Transverse colon (tissue), 4 donors: ENCODE measurements around the gene UBXN2A.

Experiments
- EP300 ChIP-seq: sonication (generic); formaldehyde crosslinking; IDR thresholded peaks from one replicate; pipeline ENCODE4 v1.6.1; 2017; ENCODE audit warnings: antibody characterized with exemption, low read depth
- POLR2A ChIP-seq: fragments of 450-650 bp; IDR thresholded peaks from one replicate; pipeline ENCODE4 v1.6.1; 2016; ENCODE audit warnings: antibody characterized with exemption, mild to moderate bottlenecking, moderate library complexity
- POLR2AphosphoS5 ChIP-seq, 3 donors: sonication (generic); formaldehyde crosslinking; IDR thresholded peaks; one replicate each; pipeline ENCODE4 v1.6.1; 2016; ENCODE audit warnings: antibody characterized with exemption in 3 of 3
- TF ChIP-seq, protein P1 (sequence below), 5 experiments: fragments of 200-600 bp in 3 of 5; fragments of 450-650 bp in 2 of 5; sonication (generic) in 3 of 5; IDR thresholded peaks; 1 replicate in 2 of 5; 2 replicates in 3 of 5; pipeline ENCODE4 v1.5.1; 2016 to 2017; ENCODE audit warnings: antibody characterized with exemption in 5 of 5, inconsistent platforms in 3 of 5, mild to moderate bottlenecking in 2 of 5, moderate library complexity in 1 of 5

DNA sequence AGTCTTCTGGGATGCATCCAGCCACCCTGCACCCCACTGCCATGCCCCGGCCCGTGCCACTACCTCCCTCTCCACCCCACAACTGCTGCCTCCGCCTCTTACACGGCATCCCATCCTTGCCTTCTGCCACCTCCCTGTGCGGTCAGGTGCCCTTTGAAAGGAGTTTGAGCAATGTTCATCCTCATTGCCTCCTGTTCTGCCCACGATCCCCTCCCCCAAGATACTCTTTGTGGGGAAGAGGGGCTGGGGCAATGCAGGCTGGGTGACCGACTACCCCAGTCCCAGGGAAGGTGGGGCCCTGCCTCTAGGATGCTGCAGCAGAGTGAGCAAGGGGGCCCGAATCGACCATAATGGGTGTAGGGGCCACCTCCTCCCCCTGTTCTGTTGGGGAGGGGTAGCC lies 78.0 kb downstream of the UBXN2A start:
- TF ChIP-seq, protein P1, sequence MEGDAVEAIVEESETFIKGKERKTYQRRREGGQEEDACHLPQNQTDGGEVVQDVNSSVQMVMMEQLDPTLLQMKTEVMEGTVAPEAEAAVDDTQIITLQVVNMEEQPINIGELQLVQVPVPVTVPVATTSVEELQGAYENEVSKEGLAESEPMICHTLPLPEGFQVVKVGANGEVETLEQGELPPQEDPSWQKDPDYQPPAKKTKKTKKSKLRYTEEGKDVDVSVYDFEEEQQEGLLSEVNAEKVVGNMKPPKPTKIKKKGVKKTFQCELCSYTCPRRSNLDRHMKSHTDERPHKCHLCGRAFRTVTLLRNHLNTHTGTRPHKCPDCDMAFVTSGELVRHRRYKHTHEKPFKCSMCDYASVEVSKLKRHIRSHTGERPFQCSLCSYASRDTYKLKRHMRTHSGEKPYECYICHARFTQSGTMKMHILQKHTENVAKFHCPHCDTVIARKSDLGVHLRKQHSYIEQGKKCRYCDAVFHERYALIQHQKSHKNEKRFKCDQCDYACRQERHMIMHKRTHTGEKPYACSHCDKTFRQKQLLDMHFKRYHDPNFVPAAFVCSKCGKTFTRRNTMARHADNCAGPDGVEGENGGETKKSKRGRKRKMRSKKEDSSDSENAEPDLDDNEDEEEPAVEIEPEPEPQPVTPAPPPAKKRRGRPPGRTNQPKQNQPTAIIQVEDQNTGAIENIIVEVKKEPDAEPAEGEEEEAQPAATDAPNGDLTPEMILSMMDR (IDR thresholded peaks at IDR 0.05): no peak
- no peak for TF ChIP-seq POLR2AphosphoS5 (IDR thresholded peaks at IDR 0.05)
- no peak for TF ChIP-seq POLR2A
- TF ChIP-seq EP300: no peak
